ENCODE results near the gene PGC.

The PGC gene

DNA sequence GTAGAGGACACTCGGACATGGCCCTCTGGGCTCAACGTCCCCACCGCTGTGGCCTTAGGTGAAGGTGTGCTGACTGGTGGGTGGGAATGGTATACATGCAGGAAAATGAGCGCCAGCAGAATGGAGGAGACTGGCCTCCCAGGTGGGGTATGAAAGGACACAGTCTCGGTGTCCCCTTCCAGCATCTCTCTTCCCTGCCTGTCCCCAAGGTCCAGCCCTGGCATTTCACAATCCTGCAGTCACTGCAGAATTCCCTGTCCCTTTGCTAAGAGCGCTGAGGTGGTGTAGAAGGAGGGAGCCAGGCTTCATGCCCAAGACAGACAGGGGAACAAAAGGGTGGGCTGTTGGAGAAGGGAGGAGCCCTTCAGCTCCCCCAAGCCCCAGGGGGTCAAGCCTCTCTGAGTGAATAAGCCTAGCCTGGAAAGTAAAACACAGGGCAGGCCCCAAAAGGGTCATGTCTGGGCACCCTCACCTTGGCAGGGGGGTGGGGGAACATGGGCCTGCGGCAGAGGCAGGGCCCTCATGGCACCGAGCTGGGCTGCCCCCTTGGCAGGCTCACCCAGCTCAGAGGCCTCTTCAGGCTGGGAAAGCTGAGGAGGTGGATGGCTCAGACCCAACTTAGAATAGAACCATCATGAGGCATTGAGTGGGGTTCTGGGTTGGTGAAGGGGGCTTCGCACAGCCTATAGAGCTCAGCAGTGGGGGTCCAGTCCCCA lies 35.7 kb downstream of the PGC start:
- DNase-seq = no peak

DNA sequence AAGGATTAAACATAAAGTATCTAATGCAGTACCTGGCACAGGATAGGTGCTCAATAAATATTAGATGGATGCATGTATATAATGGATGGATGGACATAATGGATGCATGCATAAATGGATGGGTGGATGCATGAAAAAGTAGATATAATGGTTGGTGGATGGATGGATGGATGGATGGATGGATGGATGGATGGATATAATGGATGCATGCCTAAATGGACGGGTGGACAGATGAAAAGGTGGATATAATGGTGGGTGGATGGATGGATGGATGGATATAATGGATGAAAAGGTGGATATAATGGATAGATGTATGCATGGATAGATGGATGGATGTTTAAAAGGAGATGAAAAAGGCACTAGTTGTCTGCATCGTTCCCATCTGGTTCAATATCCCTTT lies 37.8 kb downstream of the PGC start:
- DNase-seq = no peak

DNA sequence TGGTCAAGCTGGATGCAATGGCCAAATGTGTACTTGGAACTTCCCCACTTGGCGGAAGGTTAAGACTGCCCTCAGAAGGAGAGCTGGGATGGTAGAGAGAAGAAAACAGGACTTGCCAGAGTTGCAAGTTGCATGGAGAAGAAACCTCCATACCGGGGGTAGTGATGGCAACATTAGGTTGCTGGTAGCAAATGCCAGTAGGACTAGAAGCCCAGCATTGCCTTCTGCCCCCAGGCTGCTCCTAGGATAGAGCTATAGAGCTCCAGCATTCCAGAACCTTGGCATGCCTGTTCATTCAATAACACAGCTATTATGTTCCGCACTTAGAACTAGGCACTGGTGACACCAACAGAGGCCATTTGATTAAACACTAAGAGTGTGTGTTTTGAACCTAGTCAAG lies 38.3 kb downstream of the PGC start:
- no peak for DNase-seq

DNA sequence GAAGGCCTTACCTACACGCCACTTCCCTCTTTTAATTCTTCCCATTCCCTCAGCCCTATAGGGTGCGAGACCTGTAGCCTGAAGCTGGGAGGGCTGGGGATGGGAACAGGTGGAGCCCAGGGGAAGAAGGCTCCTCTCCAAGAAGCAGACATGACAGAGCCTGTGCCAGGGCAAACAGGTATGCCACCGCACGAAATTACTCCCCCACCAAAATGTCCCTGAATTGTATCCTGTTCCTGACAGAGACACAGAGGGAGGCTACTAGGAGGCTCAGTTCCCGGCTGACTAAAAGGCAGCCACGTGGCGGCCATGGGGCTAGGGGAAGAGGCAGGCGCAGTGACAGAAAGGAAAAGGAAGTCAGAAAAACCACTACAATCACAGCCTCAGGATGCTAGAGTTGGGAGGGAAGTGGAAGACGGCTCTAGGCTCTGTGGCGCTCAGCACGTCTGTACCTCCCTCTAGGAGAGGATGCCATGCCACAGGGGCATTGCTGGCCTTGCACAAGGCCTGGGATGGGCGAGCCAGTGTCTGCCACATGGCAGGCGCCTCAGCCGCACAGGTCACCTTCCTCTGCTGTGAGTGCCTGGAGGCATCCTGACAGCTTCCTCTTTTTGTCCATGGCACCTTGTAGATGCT lies 39.5 kb downstream of the PGC start:
- DNase-seq = no peak

DNA sequence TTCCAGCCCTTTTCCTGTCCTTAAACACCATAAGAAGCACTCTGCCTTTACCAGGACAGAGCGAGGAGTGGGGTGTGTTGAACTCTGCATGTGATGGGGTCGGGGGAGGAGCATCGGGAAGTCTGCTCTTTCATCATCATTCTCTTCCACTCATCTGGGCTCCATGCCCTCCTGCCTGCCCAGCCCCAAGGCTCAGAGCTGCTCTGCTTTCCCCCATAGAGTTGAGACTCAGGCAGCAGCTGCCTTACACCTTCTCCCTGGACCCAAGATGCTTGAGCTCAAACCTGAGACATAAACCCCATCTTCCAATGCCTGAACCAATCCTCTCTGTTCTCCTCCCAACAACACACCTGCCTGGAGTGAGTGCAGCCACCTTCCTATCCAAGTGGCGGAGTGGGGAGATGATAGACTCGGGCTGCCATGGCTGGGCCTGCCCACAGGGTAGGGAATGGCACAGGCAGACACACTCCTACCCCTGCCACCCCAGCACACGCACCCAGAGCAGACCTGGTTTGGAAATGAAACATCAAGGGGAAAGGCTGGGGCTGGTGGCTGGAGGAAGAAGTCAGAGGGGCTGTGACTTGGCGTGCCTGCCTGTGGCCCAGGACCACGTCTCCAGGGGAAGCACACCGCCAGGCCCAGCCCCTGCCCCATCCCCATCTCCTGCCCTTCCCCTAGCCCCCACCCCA lies 40.2 kb downstream of the PGC start:
- DNase-seq = no peak

DNA sequence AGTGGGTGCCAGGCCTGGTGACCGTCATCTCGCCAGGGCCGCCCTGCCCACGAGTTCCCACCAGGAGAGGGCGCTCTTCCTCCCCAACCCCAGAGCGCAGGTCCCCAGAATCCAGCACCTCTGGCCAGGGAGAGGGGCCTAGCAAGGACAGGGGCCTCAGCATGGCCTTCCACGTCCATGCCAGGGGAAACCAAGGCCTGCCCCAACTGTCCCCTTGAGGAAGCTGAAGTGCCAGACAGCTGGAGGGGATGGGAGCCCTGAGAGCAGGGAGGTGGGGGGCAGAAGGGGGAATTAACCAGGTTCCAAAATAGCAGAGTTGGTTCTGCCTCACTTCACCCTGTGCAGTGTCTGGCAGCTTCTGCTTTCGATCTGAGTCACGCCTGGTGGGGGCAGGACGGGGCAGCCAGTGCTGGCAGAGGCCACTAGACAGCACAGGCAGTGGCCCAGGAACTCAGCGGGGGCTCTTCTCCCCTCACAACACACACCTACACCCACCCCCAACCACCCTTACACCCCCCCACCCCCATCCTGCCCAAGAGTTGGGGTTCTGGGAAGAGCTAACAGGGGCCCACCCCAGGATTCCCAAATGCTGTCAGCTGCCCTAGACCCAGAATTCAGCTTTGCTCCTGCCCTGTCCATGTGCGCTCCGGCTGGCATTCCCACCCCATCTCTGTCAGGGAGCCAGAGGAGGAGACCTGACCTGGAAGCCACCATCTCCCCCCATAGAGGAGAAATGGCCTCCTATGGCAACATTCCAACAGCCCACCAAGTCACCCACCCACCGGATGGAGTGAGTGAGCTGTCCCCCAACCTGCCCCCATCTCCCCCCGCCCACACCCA lies 41.0 kb downstream of the PGC start:
- DNase-seq = peak; percentile 79

DNA sequence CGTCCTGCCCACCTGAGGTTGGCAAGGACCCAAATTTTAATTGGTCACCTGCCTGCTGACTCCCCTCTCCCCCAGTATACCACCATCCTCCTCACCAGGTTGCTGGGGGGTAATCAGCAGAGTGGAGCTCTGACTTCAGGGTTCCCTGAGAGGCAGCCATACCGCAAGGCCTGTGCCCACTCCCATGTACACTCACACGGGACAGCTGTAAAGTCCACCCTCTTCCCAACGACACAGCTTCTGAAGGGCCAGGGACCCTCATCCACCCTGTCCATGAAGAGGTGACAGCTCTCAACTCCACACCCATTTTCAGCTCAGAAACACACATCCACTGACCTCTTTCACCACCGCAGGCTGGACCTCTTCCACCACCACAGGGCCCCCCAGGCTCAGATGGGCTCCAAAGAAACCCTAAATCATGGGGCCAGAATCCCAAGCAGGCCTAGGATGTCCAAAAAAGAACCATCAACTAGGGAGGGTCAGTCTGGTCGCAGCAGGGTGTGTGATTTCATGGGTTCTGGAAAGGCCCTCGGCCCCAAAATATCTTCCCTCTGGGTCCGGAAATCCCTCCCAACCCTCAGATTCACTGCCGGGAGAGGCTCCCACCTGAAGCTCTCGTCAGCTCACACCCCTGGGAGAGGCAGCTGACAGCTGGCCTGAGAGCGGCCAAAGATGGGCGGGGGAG lies 41.7 kb downstream of the PGC start:
- peak; percentile 70 for DNase-seq

DNA sequence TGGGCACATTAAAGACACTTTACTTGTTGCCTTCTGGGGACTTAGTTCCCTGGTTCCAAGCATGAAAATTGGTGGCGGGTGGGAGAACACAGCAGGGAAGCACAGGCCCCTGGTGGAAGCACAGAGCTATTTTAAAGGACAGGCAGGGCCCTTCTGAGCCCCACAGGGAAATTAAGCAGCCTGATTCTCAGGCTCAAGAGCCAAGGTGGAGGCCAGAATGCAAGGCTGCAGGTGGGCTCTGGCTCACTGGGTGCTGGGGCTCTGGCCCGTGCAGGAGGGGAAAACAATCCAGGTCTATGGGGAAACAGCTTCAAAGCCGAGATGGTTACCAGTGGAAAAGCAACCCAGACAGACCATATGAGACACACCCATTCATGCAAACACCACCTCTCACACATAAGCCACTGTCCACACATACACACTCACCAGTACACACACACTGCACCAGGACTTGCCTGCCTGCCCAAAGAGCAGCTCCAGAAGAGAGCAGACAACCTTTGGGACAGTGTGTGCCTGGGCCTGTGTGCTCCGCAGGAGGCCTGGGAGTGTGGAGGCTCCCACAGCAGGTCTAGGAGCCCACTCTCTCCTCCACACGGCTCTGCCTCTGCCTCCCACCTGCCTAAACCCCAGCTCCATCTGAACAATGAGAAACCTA lies 42.4 kb downstream of the PGC start:
- DNase-seq = no peak

DNA sequence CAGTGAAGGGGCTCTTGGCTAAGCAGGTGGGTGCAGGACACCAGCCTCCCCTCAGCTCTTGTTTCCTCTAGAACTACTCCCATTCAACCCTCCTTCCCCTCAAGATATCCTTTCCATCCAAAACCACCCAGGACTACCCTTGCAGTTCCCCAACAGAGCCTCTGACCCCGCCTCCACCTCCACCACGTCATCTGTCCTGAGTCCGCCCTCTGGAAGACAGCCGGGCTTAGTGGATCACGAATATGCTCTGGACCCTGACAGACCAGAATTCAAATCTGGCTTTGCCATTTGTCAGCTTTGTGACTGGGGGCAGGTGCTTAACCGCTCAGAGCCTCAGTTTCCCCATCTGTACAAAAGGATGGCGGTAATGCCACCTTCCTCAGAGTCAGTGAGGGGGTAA lies 43.2 kb downstream of the PGC start:
- DNase-seq = no peak

DNA sequence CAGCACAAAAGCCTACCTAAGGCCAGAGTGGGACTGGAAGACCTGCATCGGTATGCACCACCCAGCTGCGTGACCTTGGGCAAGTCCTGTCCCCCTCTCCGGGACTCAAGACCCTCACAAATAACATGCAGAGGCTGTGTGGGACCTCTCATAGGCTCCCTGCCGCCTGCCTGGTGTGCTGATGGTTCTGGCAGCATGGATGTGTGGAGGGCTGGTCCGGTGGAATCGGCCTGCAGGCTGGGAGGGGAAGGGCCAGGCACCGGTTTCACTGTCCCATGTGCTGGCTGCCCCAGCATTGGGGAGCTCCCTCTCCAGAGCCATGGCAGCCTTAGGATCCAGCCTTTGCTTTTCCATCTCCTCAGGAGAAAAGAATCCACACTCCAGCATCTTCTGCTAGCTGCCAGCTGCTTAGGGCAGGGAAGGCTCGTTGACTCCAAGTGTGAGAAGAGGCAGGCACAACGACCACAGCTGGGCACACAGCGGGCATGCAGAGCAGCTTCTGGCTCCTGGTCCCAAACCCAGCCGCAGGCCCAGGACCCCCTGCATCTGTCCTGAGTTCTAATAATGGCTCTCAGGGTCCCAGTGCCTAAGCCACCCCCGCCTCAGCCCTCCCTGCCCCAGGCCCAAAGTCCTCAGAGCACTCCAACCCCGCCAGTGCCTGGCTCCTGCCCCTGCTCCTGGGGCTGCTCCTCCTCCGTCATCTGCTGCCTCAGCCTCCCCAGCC lies 44.3 kb downstream of the PGC start:
- DNase-seq = no peak

DNA sequence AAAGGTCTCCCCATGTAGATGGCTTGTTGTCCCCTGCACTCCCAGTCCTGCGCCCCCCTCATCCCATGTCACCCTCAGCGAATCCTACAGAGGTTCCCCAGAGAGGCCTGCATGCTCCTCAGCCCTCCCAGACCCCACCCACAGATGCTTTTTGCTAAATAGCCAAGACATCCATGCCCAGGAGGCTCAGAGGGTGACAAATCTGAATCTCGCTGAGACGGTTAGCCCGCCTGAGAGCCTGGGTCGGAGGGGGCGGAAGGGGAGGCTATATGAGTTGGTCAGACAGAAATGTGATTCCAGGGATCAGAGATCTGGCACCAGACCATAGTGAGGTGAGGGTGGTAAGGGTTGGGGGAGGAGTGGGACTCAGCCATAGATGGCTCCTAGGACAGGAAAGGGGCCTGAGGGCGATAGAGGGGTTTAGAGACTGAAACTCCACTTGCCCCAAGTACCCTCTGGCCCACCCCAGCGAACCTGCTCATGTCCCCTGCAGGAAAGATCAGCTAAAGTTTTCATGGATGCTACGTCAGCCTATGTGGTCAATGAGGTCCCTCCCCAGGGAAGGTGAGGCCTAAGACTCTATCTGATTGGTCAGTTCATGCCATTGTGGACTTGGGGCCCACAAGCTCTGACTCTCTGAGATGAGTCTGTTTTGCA lies 45.0 kb downstream of the PGC start:
- no peak for DNase-seq

DNA sequence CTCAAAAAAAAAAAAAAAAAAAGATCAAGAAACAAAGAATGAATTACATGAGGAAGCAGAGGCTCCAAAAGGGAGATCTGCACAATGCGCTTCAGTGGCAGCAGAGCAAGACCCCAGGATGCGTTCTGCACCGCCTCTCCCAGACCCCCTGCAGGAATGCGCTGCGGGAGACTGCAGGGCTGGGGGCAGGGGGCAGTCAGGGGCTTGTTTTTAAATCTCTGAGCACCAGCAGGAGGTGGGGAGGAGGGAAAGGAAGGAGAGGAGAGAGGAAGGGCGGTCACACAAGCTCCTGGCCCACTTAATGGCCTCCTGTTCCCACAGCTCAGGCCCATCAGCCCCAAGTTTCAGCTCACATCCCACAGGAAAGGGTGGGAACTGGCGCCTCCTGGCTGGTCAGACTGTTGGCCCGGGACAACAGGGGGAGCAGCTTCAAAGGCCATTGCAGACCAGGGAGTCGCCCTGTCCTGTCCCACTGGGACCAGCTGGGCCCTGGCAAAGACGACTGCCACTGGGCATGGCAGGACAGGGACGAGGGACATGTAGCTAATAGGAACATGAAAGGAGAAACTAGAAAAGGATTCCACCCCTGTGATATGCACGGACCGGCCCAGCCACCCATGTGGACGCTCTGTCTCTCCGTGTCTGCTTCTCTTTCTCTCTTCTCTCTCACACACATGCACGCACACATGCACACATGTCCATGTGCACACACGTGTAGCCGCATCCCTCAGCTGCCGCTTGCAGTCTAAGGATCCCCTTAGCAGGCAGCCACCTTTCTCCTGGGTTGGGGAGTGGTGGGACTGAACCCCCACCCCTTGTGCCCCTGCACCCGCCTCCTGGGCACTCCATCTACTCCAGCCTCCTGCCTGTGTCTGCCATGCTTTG lies 46.5 kb downstream of the PGC start:
- DNase-seq = no peak

DNA sequence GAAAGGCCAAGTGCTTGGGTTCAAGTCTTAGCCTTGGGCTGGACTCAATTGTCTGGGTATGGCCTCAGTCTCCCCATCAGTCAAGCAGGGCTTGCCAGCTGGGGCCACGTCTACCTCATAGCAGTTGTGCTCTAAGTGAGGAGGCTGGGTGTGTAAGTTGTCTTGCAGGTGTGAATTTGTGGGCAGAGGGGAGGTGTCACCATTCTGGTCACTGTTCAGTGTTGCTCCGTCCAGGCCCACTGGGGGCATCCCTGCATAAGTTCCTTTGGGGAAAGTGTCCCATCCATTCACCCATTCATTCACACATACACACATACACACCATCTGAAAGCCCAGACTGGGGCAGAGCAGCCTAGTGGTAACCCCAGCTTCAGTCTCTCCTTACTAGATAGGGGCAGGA lies 48.1 kb downstream of the PGC start:
- DNase-seq = no peak

DNA sequence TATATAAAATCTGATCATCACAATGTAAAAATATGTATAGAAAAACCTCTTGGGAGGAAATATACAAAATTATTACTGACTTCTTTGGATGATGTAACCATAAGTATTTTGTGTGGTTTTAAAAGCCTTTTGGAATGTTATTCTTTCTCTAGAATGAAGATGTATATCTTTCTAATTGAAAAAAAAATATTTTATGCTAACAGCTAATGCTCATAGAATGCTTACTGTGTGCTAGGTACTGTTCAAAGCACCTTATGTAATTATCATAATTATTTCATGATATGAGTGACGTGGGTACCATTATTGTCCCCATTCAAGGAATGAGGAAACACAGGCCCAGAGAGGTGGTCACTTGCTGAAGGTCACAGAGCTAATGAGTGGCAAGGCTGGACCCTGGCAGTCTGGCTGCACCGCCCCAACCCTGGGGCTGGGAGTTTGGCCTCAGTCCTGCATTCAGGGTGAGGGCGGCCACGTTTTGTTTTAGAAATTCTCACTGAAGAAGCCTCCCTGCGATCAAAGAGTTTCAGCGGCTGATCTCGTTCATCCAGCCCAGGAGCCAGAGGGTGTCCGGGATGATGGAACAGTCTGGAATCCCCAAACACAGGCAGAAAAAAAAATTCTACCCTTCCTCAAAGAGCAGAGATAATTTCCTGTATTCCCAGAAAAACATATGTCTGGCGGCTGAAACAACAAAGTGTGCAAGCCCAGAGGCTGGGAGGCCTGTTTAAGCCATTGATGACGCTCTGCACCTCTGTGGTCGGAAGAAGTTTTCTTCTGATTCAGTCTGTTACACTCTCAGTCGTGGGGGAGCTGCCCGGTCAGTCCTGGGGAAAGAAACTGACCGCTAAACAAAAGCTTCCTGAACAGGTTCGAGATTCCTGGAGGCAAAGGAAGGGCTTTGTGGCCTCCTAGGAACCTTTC lies 49.1 kb downstream of the PGC start:
- no peak for DNase-seq

DNA sequence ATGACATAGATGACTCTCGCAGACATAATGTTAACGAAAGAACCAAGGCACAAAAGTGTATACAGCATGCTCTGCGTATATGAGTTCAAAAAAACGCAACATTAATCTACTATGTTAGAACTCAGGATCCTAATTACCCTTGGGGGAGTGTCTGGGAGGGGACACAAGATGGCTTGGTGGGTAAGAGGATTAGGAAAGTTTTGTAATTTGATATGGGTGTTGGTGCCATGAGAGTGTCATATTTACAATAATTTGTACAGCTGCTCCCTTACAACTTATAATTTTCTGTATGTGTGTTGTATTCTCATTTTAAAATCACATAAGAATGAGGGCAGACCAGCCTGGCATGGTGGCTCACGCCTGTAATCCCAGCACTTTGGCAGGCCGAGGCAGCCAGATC lies 50.4 kb downstream of the PGC start:
- no peak for DNase-seq

DNA sequence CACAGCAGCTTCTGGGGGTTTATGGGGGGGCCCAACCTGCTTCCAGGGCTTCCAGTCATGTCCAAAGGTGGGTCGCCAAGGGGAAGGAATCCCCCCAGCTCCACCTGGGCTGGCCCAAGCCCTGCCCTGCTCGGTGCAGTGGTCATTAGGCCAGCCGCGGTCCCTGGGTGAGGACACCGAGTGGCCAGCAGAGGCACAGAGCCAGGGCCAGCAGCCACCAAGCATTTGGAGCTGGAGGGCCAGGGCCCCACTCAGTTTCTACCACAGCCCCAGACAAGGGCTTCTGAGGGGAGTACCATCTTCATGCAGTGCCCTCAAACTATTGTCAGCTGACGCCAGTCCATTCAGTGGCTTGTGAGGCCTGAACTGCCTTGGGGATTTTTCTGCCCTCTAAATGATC lies 51.4 kb downstream of the PGC start:
- no peak for DNase-seq

DNA sequence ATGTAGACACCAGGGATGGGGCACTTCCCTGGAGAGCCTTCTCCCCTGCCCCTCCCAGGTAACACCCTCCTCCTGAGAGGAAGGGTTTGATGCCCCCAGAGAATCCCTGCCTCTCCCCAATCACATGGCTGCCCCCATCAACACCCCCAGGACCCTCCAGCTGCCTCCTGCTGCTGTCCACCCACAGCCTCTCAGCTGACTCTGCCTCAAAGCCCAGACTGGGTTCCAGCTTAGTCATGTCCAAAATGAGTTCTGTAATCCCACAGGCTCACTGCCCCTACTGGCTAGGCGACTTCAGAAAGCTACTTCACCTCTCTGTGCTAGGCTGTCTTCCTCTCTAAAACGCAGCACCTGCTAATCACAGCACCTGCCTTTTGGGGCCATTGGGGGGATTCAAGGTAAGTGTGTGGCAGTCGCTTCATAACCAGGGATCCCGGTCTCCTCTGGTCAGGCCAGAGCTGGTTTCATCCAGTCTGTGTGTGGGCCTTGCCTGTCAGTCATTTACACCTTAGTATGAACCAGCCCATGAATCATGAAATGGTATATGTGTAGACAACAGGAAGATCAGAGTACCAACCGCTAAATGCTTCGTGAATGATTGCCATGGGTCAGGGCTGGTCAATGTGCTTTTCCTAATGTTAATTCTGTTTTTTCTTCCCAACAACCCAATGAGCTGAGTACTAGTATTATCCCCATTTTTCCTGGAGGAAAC lies 52.2 kb downstream of the PGC start:
- DNase-seq = no peak
